ENCODE results near the gene PABPN1L. TPM values are rescaled to one million over a fixed set of nuclear protein-coding genes. Genes with fewer than 3 reads are reported as not detected.

The PABPN1L gene, protein sequence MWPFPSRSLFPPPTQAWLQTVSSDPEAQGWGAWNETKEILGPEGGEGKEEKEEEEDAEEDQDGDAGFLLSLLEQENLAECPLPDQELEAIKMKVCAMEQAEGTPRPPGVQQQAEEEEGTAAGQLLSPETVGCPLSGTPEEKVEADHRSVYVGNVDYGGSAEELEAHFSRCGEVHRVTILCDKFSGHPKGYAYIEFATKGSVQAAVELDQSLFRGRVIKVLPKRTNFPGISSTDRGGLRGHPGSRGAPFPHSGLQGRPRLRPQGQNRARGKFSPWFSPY
- total RNA-seq: not detected

DNA sequence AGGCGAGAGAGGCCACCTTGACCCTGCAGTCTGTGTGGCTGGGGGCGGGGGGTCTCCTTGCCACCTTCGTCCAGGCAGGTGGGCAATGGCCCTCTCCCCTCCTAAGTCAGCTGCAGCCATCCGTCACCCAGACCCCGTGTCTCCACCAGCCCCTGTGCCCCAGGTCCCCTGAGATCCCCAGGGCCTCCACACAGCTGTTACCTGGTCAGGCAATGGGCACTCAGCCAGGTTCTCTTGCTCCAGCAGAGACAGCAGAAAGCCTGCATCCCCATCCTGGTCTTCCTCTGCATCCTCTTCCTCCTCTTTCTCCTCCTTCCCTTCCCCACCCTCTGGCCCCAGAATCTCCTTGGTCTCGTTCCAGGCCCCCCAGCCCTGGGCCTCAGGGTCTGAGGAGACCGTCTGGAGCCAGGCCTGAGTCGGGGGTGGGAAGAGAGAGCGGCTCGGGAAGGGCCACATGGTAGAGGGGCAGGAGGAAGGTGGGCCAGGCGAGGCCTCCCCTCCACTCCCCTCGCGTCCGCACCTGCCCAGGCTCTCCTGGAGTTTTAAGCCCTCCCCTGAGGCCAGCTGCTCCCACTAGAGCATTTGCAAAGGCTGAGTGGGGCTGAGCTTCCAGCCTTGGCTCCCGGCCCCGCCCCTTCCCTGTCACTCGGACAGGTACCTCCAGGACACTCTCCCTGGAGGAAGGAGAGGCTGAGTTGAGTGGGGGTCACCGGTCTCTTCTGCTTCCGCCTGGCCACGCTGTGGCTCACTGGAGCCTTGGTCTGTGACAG lies at the start of gene PABPN1L:
TSS of gene PABPN1L (minus strand) at position 510 of the 770 bp plus-strand sequence. CDS start at position 456, 54 bp downstream.
- no peak for DNase-seq

DNA sequence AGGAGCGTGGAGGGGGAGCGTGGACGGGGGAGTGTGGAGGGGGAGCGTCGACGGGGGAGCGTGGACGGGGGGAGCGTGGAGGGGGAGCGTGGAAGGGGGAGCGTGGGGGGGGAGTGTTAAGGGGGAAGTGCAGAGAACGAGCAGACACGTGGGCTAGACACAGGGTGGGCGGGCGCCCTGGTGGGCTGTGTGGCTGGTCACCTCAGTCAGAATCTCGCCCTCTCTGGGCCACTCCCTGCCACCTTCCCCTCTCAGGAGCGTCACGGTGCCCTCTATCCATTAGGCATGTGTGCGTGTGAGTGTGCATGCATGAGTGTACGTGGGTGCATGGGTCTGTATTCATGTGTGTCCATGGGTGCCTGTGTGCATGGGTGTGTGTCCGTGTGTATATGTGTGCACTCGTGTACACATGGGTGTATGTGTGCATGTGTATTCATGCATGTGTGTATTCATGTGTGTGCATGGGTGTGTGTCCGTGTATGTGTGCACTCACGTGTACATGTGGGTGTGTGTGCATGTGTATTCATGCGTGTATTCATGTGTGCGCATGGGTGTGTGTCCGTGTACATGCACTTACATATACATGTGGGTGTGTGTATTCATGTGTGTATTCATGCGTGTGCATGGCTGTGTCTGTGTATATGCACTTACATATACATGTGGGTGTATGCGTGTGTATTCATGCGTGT lies 49.3 kb upstream of the PABPN1L start:
- no peak for DNase-seq

GRCh38 chr16:88914750-88915368 lies 48.4 kb upstream of the PABPN1L start:
- peak; percentile 87 for DNase-seq

- DNase-seq: no peak
These were observed 47.4 kb upstream of the PABPN1L start for GRCh38 chr16:88913870-88914269.

DNA sequence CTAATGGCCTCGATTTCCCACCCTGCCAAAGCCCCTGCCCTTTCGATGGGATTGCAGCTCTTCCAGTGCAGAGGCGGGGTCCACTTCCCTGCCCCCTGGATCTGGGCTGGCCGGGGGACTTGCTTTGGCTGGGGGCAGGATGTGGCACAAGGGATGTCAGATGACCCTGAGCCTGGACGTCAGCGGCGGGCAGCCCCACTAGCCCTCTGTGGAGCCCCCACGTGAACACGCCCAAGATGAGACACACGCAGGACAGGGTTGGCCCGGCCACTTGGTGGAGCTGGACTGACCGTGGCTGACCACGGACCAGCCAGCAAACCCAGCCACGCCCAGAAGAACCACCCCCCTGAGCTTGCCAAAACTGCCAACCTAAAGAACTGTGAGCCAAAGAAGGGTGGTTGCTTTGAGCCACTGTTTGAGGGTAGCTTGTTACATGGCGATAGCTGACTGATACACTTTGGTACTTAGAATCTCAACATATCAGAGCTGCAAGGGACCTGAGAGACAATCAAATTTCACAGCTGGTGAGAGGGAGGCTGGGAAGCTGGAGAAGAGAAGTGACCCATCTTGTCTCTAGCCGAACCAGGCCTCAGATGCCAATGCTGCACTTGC lies 46.6 kb upstream of the PABPN1L start:
- DNase-seq: no peak

DNA sequence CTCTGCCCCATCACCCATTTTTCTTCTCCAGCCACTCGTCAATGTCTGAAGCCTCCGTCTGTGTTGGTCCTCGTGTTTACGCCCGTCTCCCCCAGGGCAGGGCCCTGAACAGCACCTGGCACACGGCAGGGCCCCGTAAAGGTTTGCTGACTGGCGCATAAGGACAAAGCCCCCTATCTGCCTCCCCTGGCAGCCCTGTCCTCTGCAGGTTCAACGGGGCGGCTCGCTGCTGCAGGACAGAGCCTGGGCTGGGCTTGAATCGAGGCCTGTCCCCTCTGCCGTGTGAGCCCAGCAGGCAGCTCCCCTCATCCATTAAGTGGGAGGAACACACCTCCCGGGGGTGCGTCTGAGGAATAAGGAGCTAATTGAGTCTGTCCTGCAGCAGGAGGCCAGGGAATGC lies 46.1 kb upstream of the PABPN1L start:
- no peak for DNase-seq

DNA sequence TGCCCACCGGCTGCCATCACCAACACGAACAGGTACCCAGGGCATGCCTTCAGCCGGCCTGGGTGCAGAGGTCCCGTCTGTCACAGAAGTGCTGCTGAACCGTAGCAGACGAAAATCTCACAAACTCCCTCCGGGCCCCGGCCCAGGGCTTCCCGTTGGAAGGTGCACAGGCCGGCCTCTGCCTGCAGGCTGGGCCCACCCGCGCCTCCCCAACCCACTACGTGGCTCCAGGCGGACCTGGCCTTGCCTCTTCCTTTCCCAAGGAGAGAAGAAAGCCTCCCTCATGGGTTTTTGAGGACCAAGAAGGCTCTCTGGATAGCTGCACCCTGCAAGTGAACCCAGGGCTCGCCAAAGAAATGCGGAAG lies 45.5 kb upstream of the PABPN1L start:
- DNase-seq: no peak

DNA sequence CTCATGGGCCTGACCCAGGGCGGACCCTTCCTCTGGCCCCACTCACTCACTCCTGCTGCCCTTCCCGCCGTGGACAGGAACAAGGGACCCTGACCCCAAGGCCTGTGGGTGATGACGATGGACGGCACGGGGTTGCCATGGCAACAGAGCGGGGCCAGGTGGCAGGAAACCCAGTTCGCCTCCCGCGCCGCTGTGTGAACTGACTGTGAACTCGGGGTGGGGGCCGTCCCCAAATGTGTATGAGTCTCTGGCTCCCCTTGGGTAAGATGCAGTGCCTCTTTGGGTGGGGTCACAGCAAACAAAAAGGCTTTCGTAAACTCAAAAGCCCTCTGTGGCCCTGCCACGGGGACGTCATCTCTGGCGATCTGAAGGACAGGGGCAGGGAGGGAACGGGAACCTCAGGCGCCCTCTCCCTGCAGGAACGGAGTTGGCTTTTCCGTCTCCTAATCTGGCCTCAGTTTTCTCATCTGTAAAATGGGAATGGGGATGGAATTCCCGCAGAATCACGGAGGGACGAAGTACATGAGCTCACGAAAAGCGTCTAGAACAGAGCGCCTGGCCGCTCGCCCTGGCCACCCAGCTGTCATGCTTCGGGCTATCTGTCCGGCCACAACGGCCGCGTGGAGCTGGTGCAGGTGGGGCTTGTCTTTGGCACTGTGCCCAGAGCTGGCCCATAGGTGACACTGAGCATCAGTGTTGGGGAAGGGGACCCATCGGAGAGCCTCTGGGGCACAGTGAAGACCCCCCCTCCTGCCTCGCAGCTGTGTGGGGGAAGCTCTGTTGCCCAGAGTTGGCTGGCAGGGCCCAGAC lies 44.9 kb upstream of the PABPN1L start:
- DNase-seq: no peak

- peak; percentile 45 for DNase-seq
These were observed 44.0 kb upstream of the PABPN1L start for GRCh38 chr16:88910284-88911135.

- no peak for DNase-seq
These were observed 43.2 kb upstream of the PABPN1L start for GRCh38 chr16:88909431-88910210.

- DNase-seq: no peak
These were observed 41.8 kb upstream of the PABPN1L start for GRCh38 chr16:88908307-88908706.

DNA sequence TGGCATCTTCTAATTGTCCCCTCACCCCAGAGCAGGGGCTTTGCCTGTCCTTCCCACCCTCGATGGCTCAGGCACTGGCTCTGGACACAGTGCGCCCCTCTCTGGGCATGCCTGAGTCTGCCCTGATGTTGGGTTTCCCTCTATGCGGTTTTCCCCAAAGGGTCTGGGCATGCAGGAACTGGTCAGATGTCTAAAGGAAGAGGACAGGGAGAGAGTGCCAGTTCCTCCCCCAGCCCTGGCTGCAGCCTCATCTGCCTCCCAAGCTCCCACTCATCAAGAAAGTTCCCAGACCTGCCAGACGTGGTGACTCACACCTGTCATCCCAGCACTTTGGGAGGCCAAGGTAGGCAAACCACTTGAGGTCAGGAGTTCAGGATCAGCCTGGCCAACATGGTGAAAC lies 41.3 kb upstream of the PABPN1L start:
- DNase-seq: no peak

- DNase-seq: no peak
These were observed 40.2 kb upstream of the PABPN1L start for GRCh38 chr16:88906535-88907105.

GRCh38 chr16:88906020-88906419 lies 39.6 kb upstream of the PABPN1L start:
- DNase-seq: no peak

DNA sequence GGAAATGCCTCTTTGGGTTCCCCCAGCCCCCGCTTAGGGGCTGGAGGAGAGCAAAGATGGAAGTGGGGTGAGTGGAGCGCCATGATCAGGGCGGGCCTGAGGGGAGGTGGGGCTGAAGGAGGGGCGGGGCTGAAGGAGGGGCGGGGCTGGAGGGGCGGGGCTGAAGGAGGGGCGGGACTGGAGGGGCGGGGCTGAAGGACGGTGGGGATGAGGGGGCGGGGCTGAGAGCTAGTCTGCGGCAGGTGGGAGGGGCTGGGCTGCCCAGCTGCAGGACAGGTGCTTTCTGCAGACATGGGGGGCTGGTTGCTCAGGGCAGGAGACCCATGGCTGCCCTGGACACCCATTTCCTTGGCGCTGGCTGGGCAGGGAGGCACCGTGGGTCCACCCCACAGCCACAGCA lies 39.1 kb upstream of the PABPN1L start:
- no peak for DNase-seq

DNA sequence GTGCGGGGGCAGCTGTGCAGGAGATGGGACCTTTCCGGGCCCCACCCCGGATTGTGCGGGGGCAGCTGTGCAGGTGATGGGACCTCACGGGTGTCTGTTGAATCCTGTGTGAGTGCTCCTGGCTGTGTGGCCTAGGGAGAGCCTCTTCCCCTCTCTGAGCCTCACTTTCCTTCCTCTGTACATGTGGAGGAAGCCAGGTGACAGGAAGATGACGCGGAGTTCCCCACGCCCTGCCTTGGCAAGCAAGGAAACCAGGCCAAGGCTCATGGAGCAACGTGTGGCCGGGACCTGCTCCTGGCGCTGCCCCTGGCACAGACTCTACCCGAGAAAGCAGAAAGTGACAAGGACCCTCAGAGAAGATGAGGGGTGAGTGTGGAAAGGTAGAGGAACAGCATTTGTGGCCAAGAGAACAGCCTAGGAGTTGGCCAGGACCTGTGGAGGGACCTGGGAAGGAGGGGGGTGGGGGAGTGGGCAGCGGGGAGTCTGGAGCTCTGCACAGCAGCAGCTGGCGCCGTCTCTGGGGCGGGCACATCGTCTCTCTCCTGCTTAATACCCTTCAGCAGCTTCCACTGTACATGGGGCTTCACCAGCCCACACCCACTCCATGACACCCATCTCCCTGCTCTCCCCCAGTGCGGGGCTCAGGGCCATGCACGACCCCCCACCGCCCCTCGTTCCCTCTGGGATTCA lies 38.4 kb upstream of the PABPN1L start:
- DNase-seq: no peak

- peak; percentile 64 for DNase-seq
These were observed 36.8 kb upstream of the PABPN1L start for GRCh38 chr16:88903267-88903666.

DNA sequence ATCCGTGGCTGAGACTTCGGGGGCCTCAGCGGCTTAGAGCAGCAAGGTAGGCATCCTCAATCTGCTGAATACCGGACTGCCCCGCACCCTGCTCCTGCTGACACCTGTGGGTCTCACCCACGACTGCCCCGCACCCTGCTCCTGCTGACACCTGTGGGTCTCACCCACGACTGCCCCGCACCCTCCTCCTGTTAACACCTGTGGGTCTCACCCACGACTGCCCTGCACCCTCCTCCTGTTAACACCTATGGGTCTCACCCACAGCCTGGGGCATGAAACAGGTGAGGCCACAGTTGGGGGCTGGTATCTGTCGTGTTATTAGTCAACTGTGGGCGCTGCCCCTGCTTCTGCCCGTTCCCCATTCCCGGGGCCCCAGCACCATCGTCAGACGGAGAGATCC lies 36.3 kb upstream of the PABPN1L start:
- DNase-seq: no peak

Measured in tongue (tissue), 2 donors.